HFF-Myc (cell line): ENCODE data around the gene NELL1.

Experiments used
- DNase-seq: peaks from one replicate; pipeline ENCODE4 v3.0.0-alpha.2; 2011; ENCODE audit warnings: low read depth; ENCODE audit errors: extremely low read depth
- H3K4me3 ChIP-seq: replicated peaks from 2 replicates; pipeline ENCODE4 v1.5.1; 2011; ENCODE audit warnings: low read depth, mild to moderate bottlenecking, control low read depth, low read length
- TF ChIP-seq, protein P1 (sequence below): IDR thresholded peaks from 2 replicates; pipeline ENCODE4 v1.5.1; 2012; ENCODE audit warnings: mild to moderate bottlenecking, low read depth, low read length, control low read depth; ENCODE audit errors: missing control alignments

NELL1 gene

DNA sequence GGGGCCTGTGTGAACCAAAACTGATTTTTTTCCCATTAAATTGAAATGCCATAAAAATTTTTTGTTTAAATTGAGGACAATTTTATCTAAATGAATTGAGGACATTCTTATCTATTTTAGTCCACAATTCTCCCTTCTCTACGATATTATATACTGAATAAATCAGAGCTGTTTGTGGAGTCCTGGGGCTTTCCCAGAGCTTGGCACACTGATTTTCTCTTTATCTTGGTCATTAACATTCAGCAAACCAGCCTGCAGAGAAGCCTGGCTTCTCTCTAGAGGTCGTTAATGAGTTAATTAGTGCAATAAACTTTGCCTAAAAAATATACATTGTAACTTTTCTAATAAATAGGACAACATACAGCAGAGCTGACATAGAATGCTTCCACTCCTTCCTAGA, 615.7 kb downstream of the NELL1 start:
- TF ChIP-seq, protein P1, sequence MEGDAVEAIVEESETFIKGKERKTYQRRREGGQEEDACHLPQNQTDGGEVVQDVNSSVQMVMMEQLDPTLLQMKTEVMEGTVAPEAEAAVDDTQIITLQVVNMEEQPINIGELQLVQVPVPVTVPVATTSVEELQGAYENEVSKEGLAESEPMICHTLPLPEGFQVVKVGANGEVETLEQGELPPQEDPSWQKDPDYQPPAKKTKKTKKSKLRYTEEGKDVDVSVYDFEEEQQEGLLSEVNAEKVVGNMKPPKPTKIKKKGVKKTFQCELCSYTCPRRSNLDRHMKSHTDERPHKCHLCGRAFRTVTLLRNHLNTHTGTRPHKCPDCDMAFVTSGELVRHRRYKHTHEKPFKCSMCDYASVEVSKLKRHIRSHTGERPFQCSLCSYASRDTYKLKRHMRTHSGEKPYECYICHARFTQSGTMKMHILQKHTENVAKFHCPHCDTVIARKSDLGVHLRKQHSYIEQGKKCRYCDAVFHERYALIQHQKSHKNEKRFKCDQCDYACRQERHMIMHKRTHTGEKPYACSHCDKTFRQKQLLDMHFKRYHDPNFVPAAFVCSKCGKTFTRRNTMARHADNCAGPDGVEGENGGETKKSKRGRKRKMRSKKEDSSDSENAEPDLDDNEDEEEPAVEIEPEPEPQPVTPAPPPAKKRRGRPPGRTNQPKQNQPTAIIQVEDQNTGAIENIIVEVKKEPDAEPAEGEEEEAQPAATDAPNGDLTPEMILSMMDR = no peak
- H3K4me3 ChIP-seq = no peak overlapping the region
- DNase-seq = no peak

GRCh38 chr11:21289686-21290085, 620.3 kb downstream of the NELL1 start:
- TF ChIP-seq, protein P1 = no peak
- no peak for DNase-seq
- no peak overlapping the region for H3K4me3 ChIP-seq

- TF ChIP-seq, protein P1 = no peak
- DNase-seq = no peak
- H3K4me3 ChIP-seq = no peak overlapping the region
Observed at GRCh38 chr11:21295508-21295907, 626.1 kb downstream of the NELL1 start.

DNA sequence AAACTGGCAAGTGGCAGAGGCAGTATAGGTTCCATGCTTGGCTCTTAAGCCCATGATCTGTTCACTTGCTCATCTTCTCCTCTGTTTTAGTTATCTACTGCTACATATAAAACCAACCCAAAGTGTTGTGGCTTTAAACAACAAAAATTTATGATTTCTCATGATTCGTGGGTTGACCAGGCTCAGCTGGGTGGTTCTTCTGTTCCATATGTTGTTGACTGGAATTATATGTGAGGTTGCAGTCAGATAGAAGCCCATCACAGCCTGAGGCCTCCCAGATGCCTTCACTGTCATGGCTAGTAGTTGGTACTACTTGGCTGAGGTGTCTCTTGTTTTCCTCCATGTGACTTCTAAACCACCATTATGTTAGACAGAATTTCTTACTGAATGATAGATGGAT, 632.6 kb downstream of the NELL1 start:
- no peak overlapping the region for H3K4me3 ChIP-seq
- TF ChIP-seq, protein P1 = no peak
- no peak for DNase-seq

- no peak for DNase-seq
- TF ChIP-seq, protein P1 = no peak
- no peak overlapping the region for H3K4me3 ChIP-seq
Observed at GRCh38 chr11:21306739-21307358, 637.5 kb downstream of the NELL1 start.

GRCh38 chr11:21307874-21308273, 638.5 kb downstream of the NELL1 start:
- TF ChIP-seq, protein P1 = no peak
- no peak for DNase-seq
- no peak overlapping the region for H3K4me3 ChIP-seq

GRCh38 chr11:21316591-21316990, 647.2 kb downstream of the NELL1 start:
- DNase-seq = no peak
- TF ChIP-seq, protein P1 = no peak
- no peak overlapping the region for H3K4me3 ChIP-seq
